HL-60 (cell line): ENCODE data around the gene LAMA3.

ENCODE experiments used
- DNase-seq, 2 experiments: peaks; one replicate each; pipeline ENCODE4 v3.0.0-alpha.2; 2010 to 2020; ENCODE audit warnings: low read depth in 1 of 2, low spot score in 1 of 2
- H3K27ac ChIP-seq: fragments of 250-450 bp; sonication (Bioruptor Pico); replicated peaks from 2 replicates; pipeline ENCODE4 v1.5.1; 2020; ENCODE audit warnings: mild to moderate bottlenecking, moderate library complexity
- H3K27me3 ChIP-seq: fragments of 250-450 bp; sonication (Bioruptor Pico); 2 replicates; pipeline ENCODE4 v1.5.1; 2021; ENCODE audit warnings: mild to moderate bottlenecking, moderate library complexity; ENCODE audit not compliant: insufficient read depth, poor library complexity, severe bottlenecking
- H3K4me3 ChIP-seq: replicated peaks from 2 replicates; pipeline ENCODE4 v1.5.1; 2011; ENCODE audit warnings: mild to moderate bottlenecking, control low read depth, low read length; ENCODE audit not compliant: insufficient read depth
- GABPA ChIP-seq: IDR thresholded peaks from 2 replicates; pipeline ENCODE4 v1.6.1; 2012; ENCODE audit warnings: low read depth
- POLR2AphosphoS5 ChIP-seq: IDR thresholded peaks from 2 replicates; pipeline ENCODE4 v1.6.1; 2012; ENCODE audit warnings: low read depth
- REST ChIP-seq: IDR thresholded peaks from 2 replicates; pipeline ENCODE4 v1.6.1; 2012; ENCODE audit warnings: low read depth; ENCODE audit not compliant: insufficient replicate concordance
- SPI1 ChIP-seq: IDR thresholded peaks from 2 replicates; pipeline ENCODE4 v1.6.1; 2012; ENCODE audit warnings: low read depth, mild to moderate bottlenecking, borderline replicate concordance
- TF ChIP-seq, protein P1 (sequence below): IDR thresholded peaks from one replicate; pipeline ENCODE4 v1.5.1; 2011; ENCODE audit warnings: low read length, control low read depth, inconsistent platforms; ENCODE audit not compliant: insufficient read depth

Gene LAMA3

GRCh38 chr18:23683155-23683554 lies 6.1 kb upstream of the LAMA3 start:
- DNase-seq, result no peak
- TF ChIP-seq POLR2AphosphoS5, result no peak
- TF ChIP-seq REST, result no peak
- TF ChIP-seq GABPA, result no peak
- TF ChIP-seq SPI1, result no peak
- TF ChIP-seq, protein P1, sequence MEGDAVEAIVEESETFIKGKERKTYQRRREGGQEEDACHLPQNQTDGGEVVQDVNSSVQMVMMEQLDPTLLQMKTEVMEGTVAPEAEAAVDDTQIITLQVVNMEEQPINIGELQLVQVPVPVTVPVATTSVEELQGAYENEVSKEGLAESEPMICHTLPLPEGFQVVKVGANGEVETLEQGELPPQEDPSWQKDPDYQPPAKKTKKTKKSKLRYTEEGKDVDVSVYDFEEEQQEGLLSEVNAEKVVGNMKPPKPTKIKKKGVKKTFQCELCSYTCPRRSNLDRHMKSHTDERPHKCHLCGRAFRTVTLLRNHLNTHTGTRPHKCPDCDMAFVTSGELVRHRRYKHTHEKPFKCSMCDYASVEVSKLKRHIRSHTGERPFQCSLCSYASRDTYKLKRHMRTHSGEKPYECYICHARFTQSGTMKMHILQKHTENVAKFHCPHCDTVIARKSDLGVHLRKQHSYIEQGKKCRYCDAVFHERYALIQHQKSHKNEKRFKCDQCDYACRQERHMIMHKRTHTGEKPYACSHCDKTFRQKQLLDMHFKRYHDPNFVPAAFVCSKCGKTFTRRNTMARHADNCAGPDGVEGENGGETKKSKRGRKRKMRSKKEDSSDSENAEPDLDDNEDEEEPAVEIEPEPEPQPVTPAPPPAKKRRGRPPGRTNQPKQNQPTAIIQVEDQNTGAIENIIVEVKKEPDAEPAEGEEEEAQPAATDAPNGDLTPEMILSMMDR, result no peak
- H3K27ac ChIP-seq, result no peak overlapping the region
- peaks cover 32% of the 10 kb centered on the region for H3K27me3 ChIP-seq
- H3K4me3 ChIP-seq, result no peak overlapping the region

- no peak overlapping the region for H3K27ac ChIP-seq
- no peak overlapping the region for H3K4me3 ChIP-seq
- peaks cover 33% of the 10 kb centered on the region for H3K27me3 ChIP-seq
- DNase-seq, result no peak
- TF ChIP-seq SPI1 (no peak), POLR2AphosphoS5 (no peak), GABPA (no peak), REST (no peak)
- TF ChIP-seq, protein P1, result no peak
These were observed 5.6 kb upstream of the LAMA3 start for GRCh38 chr18:23683671-23684070.

DNA sequence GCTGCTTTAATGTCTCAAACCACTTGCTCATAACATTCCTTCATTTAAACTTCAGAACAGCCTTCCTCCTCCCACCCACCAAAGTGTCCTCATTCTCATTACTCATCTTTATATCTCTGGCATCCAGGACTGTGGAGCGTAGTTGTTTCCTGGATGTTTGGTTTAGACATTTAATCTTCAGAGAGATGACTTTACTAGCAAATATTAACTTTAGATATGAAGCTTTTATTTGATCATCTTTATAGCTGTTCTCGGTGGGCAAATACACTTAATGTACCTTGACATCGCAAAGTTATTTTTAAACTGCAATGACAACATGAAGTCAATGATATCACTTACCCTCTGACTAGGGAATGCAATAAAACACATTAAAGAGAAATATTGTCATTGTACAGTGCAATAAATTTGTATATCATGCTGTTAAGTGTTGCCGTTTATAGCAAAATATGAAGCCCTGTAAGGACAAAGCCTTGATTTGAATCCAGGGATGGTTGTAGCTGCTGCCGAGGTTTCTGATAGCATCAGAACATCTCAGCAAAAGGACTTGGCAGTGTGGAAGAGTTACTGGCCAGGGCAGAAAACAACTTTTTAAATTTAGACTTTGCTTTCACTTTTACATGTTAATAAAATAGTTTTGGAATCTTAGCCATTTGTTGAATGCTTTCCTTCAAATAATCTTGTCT lies 4.6 kb upstream of the LAMA3 start:
- H3K4me3 ChIP-seq, result no peak overlapping the region
- no peak for TF ChIP-seq GABPA
- TF ChIP-seq REST, result no peak
- TF ChIP-seq SPI1, result no peak
- TF ChIP-seq, protein P1, result no peak
- TF ChIP-seq POLR2AphosphoS5, result no peak
- H3K27ac ChIP-seq, result no peak overlapping the region
- no peak for DNase-seq
- peaks cover 32% of the 10 kb centered on the region for H3K27me3 ChIP-seq
